HG03558 (cell line): Measurements from ENCODE around the gene CRABP1.

Experiments
- ATAC-seq: cut with Tn5 transposase; IDR thresholded peaks from one replicate; pipeline ENCODE4 v1.9.1; 2021; ENCODE audit warnings: moderate number of reproducible peaks; ENCODE audit not compliant: unreplicated experiment; ENCODE audit errors: extremely low read depth

CRABP1 gene

GRCh38 chr15:78397382-78397781, 57.2 kb downstream of the CRABP1 start:
- no peak for ATAC-seq
